Activated CD8-positive, alpha-beta memory T cell treated with anti-CD3 and anti-CD28 coated beads, Interleukin-2, amount 50 U/mL, for 48 hours (primary cell): ENCODE results near the gene CARD11.

Experiments used
- DNase-seq: peaks from one replicate; pipeline ENCODE4 v3.0.0-alpha.2; 2020

CARD11 gene

GRCh38 chr7:2896131-2896530 is 147.5 kb downstream of the CARD11 start:
- DNase-seq: no peak

- DNase-seq: peak; percentile 86
Measured at GRCh38 chr7:2894118-2894940, 149.3 kb downstream of the CARD11 start.

GRCh38 chr7:2893411-2893861 is 150.2 kb downstream of the CARD11 start:
- peak; percentile 65 for DNase-seq

- no peak for DNase-seq
Measured at GRCh38 chr7:2892549-2892948, 151.1 kb downstream of the CARD11 start.

GRCh38 chr7:2887816-2888215 is 155.9 kb downstream of the CARD11 start:
- no peak for DNase-seq

GRCh38 chr7:2886900-2887299 is 156.8 kb downstream of the CARD11 start:
- no peak for DNase-seq

GRCh38 chr7:2886391-2886790 is 157.3 kb downstream of the CARD11 start:
- no peak for DNase-seq

GRCh38 chr7:2884161-2884560 is 159.5 kb downstream of the CARD11 start:
- DNase-seq: no peak

- DNase-seq: no peak
Measured at GRCh38 chr7:2883101-2883500, 160.6 kb downstream of the CARD11 start.

- no peak for DNase-seq
Measured at GRCh38 chr7:2882111-2882510, 161.6 kb downstream of the CARD11 start.

GRCh38 chr7:2880874-2881533 is 162.7 kb downstream of the CARD11 start:
- DNase-seq: no peak

- no peak for DNase-seq
Measured at GRCh38 chr7:2880051-2880450, 163.6 kb downstream of the CARD11 start.

GRCh38 chr7:2879354-2879753 is 164.3 kb downstream of the CARD11 start:
- DNase-seq: no peak

- no peak for DNase-seq
Measured at GRCh38 chr7:2878306-2878705, 165.4 kb downstream of the CARD11 start.

GRCh38 chr7:2876031-2876731 is 167.5 kb downstream of the CARD11 start:
- no peak for DNase-seq

GRCh38 chr7:2873686-2874551 is 169.7 kb downstream of the CARD11 start:
- no peak for DNase-seq

GRCh38 chr7:2873146-2873545 is 170.5 kb downstream of the CARD11 start:
- DNase-seq: no peak

- no peak for DNase-seq
Measured at GRCh38 chr7:2872296-2872874, 171.3 kb downstream of the CARD11 start.

- DNase-seq: peak; percentile 70
Measured at GRCh38 chr7:2870471-2870931, 173.2 kb downstream of the CARD11 start.

- no peak for DNase-seq
Measured at GRCh38 chr7:2869981-2870380, 173.7 kb downstream of the CARD11 start.

- no peak for DNase-seq
Measured at GRCh38 chr7:2866601-2867000, 177.1 kb downstream of the CARD11 start.

- peak; percentile 89 for DNase-seq
Measured at GRCh38 chr7:2864999-2865670, 178.5 kb downstream of the CARD11 start.
